Skeletal muscle satellite cell (primary cell): Measurements from ENCODE around the gene RNF166.

ENCODE experiments used
- H3K27me3 ChIP-seq: 2 replicates; pipeline ENCODE4 v1.7.0; 2013; ENCODE audit warnings: low read length; ENCODE audit not compliant: control insufficient read depth, insufficient read depth
- H3K36me3 ChIP-seq: 2 replicates; pipeline ENCODE4 v1.7.0; 2013; ENCODE audit warnings: mild to moderate bottlenecking, control low read depth, low read length; ENCODE audit not compliant: insufficient read depth
- H3K4me1 ChIP-seq: 2 replicates; pipeline ENCODE4 v1.7.0; 2013; ENCODE audit warnings: low read length; ENCODE audit not compliant: control insufficient read depth, insufficient read depth
- H3K4me2 ChIP-seq: 2 replicates; pipeline ENCODE4 v1.7.0; 2013; ENCODE audit warnings: mild to moderate bottlenecking, low read length
- H3K4me3 ChIP-seq: 2 replicates; pipeline ENCODE4 v1.7.0; 2013; ENCODE audit warnings: low read length
- H3K9ac ChIP-seq: 2 replicates; pipeline ENCODE4 v1.7.0; 2013; ENCODE audit warnings: mild to moderate bottlenecking, low read depth, low read length, moderate library complexity
- H3K9me3 ChIP-seq: replicated peaks from 2 replicates; pipeline ENCODE4 v1.7.0; 2013; ENCODE audit warnings: mild to moderate bottlenecking, control low read depth, low read length

Gene RNF166

GRCh38 chr16:88730632-88731607, 24.7 kb upstream of the RNF166 start:
- H3K4me1 ChIP-seq = no peaks in the 10 kb centered on the region
- no peak overlapping the region for H3K4me3 ChIP-seq
- no peak overlapping the region for H3K9ac ChIP-seq
- no peaks in the 10 kb centered on the region for H3K27me3 ChIP-seq
- H3K9me3 ChIP-seq = no peaks in the 10 kb centered on the region
- H3K4me2 ChIP-seq = no peak overlapping the region
- H3K36me3 ChIP-seq = peaks cover 77% of the 10 kb centered on the region

- Histone ChIP-seq H3K9ac (no peak overlapping the region), H3K36me3 (peaks cover 77% of the 10 kb centered on the region)
Observed at GRCh38 chr16:88727871-88728270, 21.7 kb upstream of the RNF166 start.

DNA sequence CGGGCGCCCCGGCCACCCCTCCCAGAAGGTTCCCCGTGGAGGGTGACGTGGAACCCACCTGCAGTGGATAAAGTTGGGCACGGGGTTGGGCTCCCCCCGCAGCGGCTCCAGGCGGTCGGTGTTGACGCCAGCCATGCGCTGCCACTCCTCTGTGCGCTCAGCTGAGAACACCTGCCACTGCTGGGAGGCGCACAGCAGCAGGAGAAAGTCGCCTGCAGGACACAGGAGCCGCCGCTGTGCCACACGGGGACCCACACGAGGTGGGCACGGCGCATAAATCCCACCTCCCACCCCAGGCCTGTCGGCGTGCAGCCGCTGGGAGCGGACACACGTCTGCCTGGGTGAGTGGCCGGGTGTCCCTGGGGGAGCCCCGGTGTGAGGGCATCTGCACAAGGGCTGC, 20.8 kb upstream of the RNF166 start:
- H3K4me2 ChIP-seq = no peak overlapping the region
- H3K27me3 ChIP-seq = no peaks in the 10 kb centered on the region
- H3K36me3 ChIP-seq = peaks cover 76% of the 10 kb centered on the region
- H3K4me3 ChIP-seq = no peak overlapping the region
- no peaks in the 10 kb centered on the region for H3K9me3 ChIP-seq
- H3K9ac ChIP-seq = no peak overlapping the region
- H3K4me1 ChIP-seq = no peaks in the 10 kb centered on the region

More at GRCh38 chr16:88727871-88728270, 21.7 kb upstream of the RNF166 start:
- H3K4me1 ChIP-seq = no peaks in the 10 kb centered on the region
- H3K4me2 ChIP-seq = no peak overlapping the region
- H3K9me3 ChIP-seq = no peaks in the 10 kb centered on the region
- no peak overlapping the region for H3K4me3 ChIP-seq
- no peaks in the 10 kb centered on the region for H3K27me3 ChIP-seq

DNA sequence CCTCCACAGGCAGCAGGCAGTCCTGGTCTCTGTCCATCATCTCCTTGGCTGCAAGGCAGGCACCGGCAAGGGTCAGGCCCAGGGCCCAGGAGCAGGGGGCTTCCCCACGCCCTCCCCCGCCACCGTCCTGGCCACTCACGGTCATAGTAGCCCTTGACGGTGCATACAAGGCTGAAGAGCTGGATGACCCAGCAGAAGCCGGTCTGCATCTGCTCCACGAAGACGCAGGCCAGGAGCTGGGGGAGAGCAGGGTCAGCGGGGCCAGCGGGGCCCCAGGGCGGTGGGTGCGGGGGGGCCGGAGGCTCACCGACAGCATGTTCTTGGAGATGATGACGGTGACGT, 20.2 kb upstream of the RNF166 start:
- H3K9ac ChIP-seq = no peak overlapping the region
- no peak overlapping the region for H3K4me3 ChIP-seq
- peaks cover 79% of the 10 kb centered on the region for H3K36me3 ChIP-seq
- no peaks in the 10 kb centered on the region for H3K27me3 ChIP-seq
- no peaks in the 10 kb centered on the region for H3K4me1 ChIP-seq
- no peak overlapping the region for H3K4me2 ChIP-seq
- no peaks in the 10 kb centered on the region for H3K9me3 ChIP-seq

GRCh38 chr16:88725609-88726407, 19.6 kb upstream of the RNF166 start:
- Histone ChIP-seq H3K9me3 (no peaks in the 10 kb centered on the region), H3K27me3 (no peaks in the 10 kb centered on the region)

DNA sequence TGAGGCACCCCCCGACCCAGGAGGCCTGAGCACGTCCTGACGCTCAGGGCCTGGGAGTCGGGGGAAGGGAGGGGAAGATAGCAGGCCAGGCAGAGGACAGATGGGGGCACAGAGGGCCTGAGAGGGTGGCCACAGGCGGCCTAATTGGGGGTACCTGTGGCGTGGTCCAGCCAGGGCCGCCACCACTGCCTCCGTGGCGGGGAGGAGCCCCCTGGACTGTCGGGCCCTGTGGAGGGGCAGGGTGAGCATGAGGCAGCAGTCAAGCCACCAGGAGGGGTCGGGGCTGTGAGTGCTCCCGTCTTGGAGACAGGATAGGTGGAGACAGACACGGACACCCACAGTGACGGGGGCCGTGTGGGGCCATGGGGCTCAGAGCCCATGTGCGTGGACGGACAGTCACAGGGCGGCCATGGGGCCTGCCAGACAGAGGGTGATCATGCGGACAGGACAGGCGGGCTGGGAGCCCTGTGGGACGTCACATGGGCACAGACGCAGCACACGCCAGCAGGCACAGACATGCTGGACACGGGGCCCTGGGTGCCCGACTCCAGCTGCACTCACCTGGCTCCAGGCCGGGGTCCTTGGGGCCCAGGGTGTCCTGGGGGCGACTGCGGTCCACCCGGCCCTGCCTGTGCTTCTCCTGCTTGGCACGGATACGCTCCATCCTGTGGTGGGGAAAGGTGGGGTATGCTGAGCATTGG, 18.8 kb upstream of the RNF166 start:
- Histone ChIP-seq H3K4me2 (no peak overlapping the region), H3K4me1 (no peaks in the 10 kb centered on the region), H3K4me3 (no peak overlapping the region), H3K9me3 (no peaks in the 10 kb centered on the region), H3K9ac (no peak overlapping the region), H3K27me3 (no peaks in the 10 kb centered on the region), H3K36me3 (peaks cover 80% of the 10 kb centered on the region)

More at GRCh38 chr16:88725609-88726407, 19.6 kb upstream of the RNF166 start:
- Histone ChIP-seq H3K4me3 (no peak overlapping the region), H3K9ac (no peak overlapping the region), H3K4me2 (no peak overlapping the region), H3K4me1 (no peaks in the 10 kb centered on the region), H3K36me3 (peaks cover 79% of the 10 kb centered on the region)

DNA sequence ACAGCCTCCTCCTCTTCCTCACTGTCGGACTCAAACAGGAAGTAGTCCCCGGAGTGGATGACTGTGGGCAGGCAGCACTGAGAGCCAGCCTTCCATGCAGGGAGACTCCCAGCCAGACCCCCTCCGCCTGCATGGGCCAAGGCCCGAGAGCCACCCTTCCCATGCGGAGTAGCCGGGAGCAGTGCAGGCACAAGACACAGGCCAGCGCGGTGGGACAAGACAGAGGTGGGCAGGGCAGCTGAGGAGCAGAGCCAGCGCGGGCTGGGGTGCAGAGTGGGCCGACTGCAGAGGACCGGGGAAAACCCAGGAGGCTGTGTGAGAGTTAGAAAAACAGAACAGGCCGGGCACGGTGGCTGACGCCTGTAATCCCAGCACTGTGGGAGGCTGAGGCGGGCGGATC, 17.7 kb upstream of the RNF166 start:
- Histone ChIP-seq H3K9ac (no peak overlapping the region), H3K4me3 (no peak overlapping the region)

GRCh38 chr16:88723507-88723887, 17.3 kb upstream of the RNF166 start:
- no peak overlapping the region for H3K9ac ChIP-seq
- no peak overlapping the region for H3K4me3 ChIP-seq
- H3K36me3 ChIP-seq = peaks cover 91% of the 10 kb centered on the region
- H3K27me3 ChIP-seq = no peaks in the 10 kb centered on the region
- no peaks in the 10 kb centered on the region for H3K9me3 ChIP-seq
- no peaks in the 10 kb centered on the region for H3K4me1 ChIP-seq
- no peak overlapping the region for H3K4me2 ChIP-seq

More for the DNA sequence above, 17.7 kb upstream of the RNF166 start:
- no peaks in the 10 kb centered on the region for H3K27me3 ChIP-seq
- no peaks in the 10 kb centered on the region for H3K4me1 ChIP-seq
- peaks cover 87% of the 10 kb centered on the region for H3K36me3 ChIP-seq
- no peaks in the 10 kb centered on the region for H3K9me3 ChIP-seq
- H3K4me2 ChIP-seq = no peak overlapping the region

GRCh38 chr16:88722784-88723506, 16.7 kb upstream of the RNF166 start:
- Histone ChIP-seq H3K27me3 (no peaks in the 10 kb centered on the region), H3K4me1 (no peaks in the 10 kb centered on the region), H3K4me2 (no peak overlapping the region), H3K4me3 (no peak overlapping the region), H3K9ac (no peak overlapping the region), H3K36me3 (peaks cover 94% of the 10 kb centered on the region), H3K9me3 (no peaks in the 10 kb centered on the region)

DNA sequence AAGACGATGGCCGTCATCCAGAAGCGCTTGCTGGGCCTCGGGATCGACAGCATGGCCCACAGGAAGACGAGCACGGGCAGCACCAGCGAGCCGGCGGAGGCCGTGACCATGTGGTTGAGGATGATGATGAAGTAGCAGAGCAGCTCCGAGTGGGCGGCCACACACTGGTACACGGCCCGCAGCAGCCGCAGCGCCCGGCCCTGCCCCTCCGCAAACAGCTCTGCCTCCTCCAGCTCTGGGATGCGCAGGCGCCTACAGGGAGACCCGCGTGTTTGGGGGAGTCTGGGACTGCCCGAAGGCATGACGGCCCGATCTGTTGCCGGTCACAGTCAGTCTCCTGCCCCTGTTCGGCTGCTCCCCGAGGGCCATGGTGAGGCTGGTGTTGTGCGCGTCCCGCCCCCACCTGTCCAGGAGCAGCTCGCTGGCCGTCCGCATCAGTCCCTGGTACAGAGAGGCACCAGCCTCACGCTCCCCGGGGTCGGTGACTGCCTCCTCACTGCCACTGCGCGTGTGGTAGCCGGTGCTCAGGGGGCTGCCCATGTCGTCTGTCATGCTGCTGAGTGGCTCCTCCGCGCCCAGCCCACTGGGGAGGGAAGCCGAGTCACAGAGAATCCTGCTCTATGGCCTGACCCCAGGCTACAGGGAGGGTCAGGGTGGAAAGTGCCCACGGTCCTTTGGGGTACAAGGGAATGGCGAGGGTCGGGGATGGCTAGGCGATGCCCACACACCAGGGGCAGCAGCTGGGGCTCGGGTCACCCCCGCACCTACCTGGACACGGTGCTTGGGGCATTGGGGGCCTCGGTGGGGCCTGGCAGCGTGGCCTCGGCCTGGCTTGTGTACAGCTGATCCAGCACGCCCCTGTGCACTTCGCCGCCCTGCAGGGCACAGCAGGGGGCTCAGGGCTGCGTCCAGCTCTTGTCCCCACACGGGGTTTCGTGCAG, 15.9 kb upstream of the RNF166 start:
- no peak overlapping the region for H3K9ac ChIP-seq
- no peak overlapping the region for H3K4me3 ChIP-seq
- H3K27me3 ChIP-seq = no peaks in the 10 kb centered on the region
- H3K4me2 ChIP-seq = no peak overlapping the region
- no peaks in the 10 kb centered on the region for H3K4me1 ChIP-seq
- H3K36me3 ChIP-seq = peaks cover 94% of the 10 kb centered on the region
- no peaks in the 10 kb centered on the region for H3K9me3 ChIP-seq
